B cell (primary cell): ENCODE data around the gene CBL. TPM values are rescaled to one million over a fixed set of nuclear protein-coding genes. Genes with fewer than 3 reads are reported as not detected.

ENCODE experiments used
- ATAC-seq: fragments of 200-7000 bp; cut with Tn5 transposase; one replicate; pipeline ENCODE4 v1.10.0; 2021; ENCODE audit warnings: low read depth, mild to moderate bottlenecking, moderate number of reproducible peaks, moderate library complexity
- CTCF ChIA-PET: fragments of 350-600 bp; sonication (Branson Sonifier 250); formaldehyde crosslinking; loops from one replicate; lab custom pipeline; 2021; ENCODE audit warnings: antibody characterized with exemption, inconsistent platforms; lab: Charles Lee
- POLR2A ChIA-PET: fragments of 350-600 bp; sonication (Branson Sonifier 250); formaldehyde crosslinking; loops from one replicate; lab custom pipeline; 2021; ENCODE audit warnings: antibody characterized with exemption; lab: Charles Lee
- DNase-seq: peaks from one replicate; pipeline ENCODE4 v3.0.0; 2013
- H2AFZ ChIP-seq: 2 replicates; pipeline ENCODE4 v1.6.1; 2012; ENCODE audit warnings: mild to moderate bottlenecking, low read depth, low read length; ENCODE audit not compliant: insufficient read depth, poor library complexity, severe bottlenecking
- H3K27ac ChIP-seq, 2 donors: 1 replicate in 1 of 2; 2 replicates in 1 of 2; pipeline ENCODE4 v1.5.1; 2012 to 2013; ENCODE audit warnings: low read length in 2 of 2, mild to moderate bottlenecking in 2 of 2, moderate library complexity in 1 of 2
- H3K27me3 ChIP-seq, 4 experiments: fragments of 200-600 bp in 1 of 4; sonication (generic) in 1 of 4; replicated peaks in 1 of 4; 1 replicate in 2 of 4; 2 replicates in 2 of 4; pipeline versions ENCODE4 v1.6.1 to v1.7.0; 2013 to 2016; ENCODE audit warnings: low read length in 3 of 4, mild to moderate bottlenecking in 2 of 4, mixed read lengths in 1 of 4, moderate library complexity in 1 of 4; ENCODE audit not compliant: insufficient read depth in 4 of 4, control insufficient read depth in 3 of 4; ENCODE audit errors: control extremely low read depth in 1 of 4
- H3K36me3 ChIP-seq, 2 experiments: replicated peaks in 1 of 2; 1 replicate in 1 of 2; 2 replicates in 1 of 2; pipeline versions ENCODE4 v1.6.1 to v1.7.1; 2013; ENCODE audit warnings: low read length in 1 of 2; ENCODE audit not compliant: insufficient read depth in 2 of 2, control insufficient read depth in 1 of 2; ENCODE audit errors: control extremely low read depth in 1 of 2, extremely low read depth in 1 of 2
- H3K4me1 ChIP-seq, 2 donors: fragments of 200-600 bp in 1 of 2; sonication (generic) in 1 of 2; 1 replicate in 1 of 2; 2 replicates in 1 of 2; pipeline versions ENCODE4 v1.5.1 to v1.6.1; 2013 to 2017; ENCODE audit warnings: low read length in 2 of 2; ENCODE audit not compliant: control insufficient read depth in 2 of 2, insufficient read depth in 2 of 2
- H3K4me2 ChIP-seq: replicated peaks from 2 replicates; pipeline ENCODE3; 2012; ENCODE audit warnings: mild to moderate bottlenecking, low read depth, low read length; ENCODE audit not compliant: poor library complexity, severe bottlenecking
- H3K4me3 ChIP-seq, 5 experiments: fragments of 200-600 bp in 1 of 5; sonication (generic) in 1 of 5; 1 replicate in 3 of 5; 2 replicates in 2 of 5; pipeline versions ENCODE4 v1.5.1 to v1.7.0; 2011 to 2016; ENCODE audit warnings: low read length in 4 of 5, mild to moderate bottlenecking in 4 of 5, low read depth in 2 of 5, control low read depth in 1 of 5, moderate library complexity in 1 of 5; ENCODE audit not compliant: insufficient read depth in 1 of 5; ENCODE audit errors: control extremely low read depth in 1 of 5, extremely low read depth in 1 of 5
- H3K79me2 ChIP-seq: fragments of 200-600 bp; sonication (generic); one replicate; pipeline ENCODE4 v1.6.0; 2016; ENCODE audit warnings: low read length; ENCODE audit not compliant: control insufficient read depth, insufficient read depth
- H3K9ac ChIP-seq: fragments of 200-600 bp; sonication (generic); 2 replicates; pipeline ENCODE4 v1.6.1; 2017; ENCODE audit warnings: mild to moderate bottlenecking, low read length, moderate library complexity
- H3K9me3 ChIP-seq, 3 donors: one replicate each; pipeline versions ENCODE4 v1.6.1 to v1.7.1; 2013; ENCODE audit warnings: low read length in 2 of 3; ENCODE audit not compliant: control insufficient read depth in 2 of 3, insufficient read depth in 1 of 3; ENCODE audit errors: control extremely low read depth in 1 of 3
- H4K20me1 ChIP-seq: 2 replicates; pipeline ENCODE4 v1.6.0; 2012; ENCODE audit warnings: mild to moderate bottlenecking, low read length; ENCODE audit not compliant: insufficient read depth, control insufficient read depth, poor library complexity, severe bottlenecking
- H3K27ac Mint-ChIP-seq: one replicate; pipeline ENCODE4 v1.8.0; 2021; ENCODE audit warnings: mixed read lengths
- H3K27me3 Mint-ChIP-seq: one replicate; pipeline ENCODE4 v1.8.0; 2021; ENCODE audit warnings: mixed read lengths
- H3K4me1 Mint-ChIP-seq: one replicate; pipeline ENCODE4 v1.8.0; 2021; ENCODE audit warnings: mixed read lengths
- H3K4me3 Mint-ChIP-seq: one replicate; pipeline ENCODE4 v1.8.0; 2021; ENCODE audit warnings: mixed read lengths
- H3K9me3 Mint-ChIP-seq: one replicate; pipeline ENCODE4 v1.8.0; 2022; ENCODE audit warnings: mixed read lengths; ENCODE audit not compliant: insufficient read depth
- CTCF ChIP-seq: fragments of 200-600 bp; IDR thresholded peaks from one replicate; pipeline ENCODE4 v1.8.0; 2022; ENCODE audit warnings: antibody characterized with exemption, mild to moderate bottlenecking
- EZH2 ChIP-seq: IDR thresholded peaks from 2 replicates; pipeline ENCODE4 v1.6.1; 2012; ENCODE audit warnings: borderline replicate concordance, low read depth, mild to moderate bottlenecking, moderate library complexity, low read length; ENCODE audit not compliant: insufficient read depth, poor library complexity, severe bottlenecking
- WGBS: methylation state at CpG from one replicate; pipeline ENCODE4 v1.1.5; 2013; ENCODE audit warnings: missing lambda C conversion rate; ENCODE audit not compliant: insufficient coverage; 5-methylcytosine and 5-hydroxymethylcytosine counted together
- intact Hi-C: fragments of 100-400 bp; cut with micrococcal nuclease; formaldehyde crosslinking; loops from one replicate; pipeline ENCODE4 v1.10.0; 2022
- polyA plus RNA-seq: library from polyadenylated mRNA; depleted of rRNA; stranded (reverse); fragments of >200 nt; gene quantifications from 2 replicates; pipeline ENCODE4 v1.2.3, GENCODE V29; 2012
- total RNA-seq, 2 donors: library from RNA; stranded (reverse); fragments of 120-200 nt in 1 of 2; gene quantifications; 1 replicate in 1 of 2; 2 replicates in 1 of 2; pipeline versions ENCODE4 v1.2.3 to v1.2.4, GENCODE V29; 2013 to 2022

CBL gene
- total and polyA plus RNA-seq, 2 donors (not counting 1 experiment from before 2014, with no cell fraction given) = 11.7 to 35.2 TPM

GRCh38 chr11:119350302-119350701 is 144.2 kb downstream of the CBL start:
- no peak overlapping the region for H3K9ac ChIP-seq
- POLR2A ChIA-PET = no interaction called here
- DNase-seq (no peak), ATAC-seq (no peak)
- peaks cover 59% of the 10 kb centered on the region for H3K27me3 Mint-ChIP-seq
- CTCF ChIA-PET = interaction anchor here (1.0 kb wide), 1 partner anchor 27 kb away, joined by 3 read pairs; no protein-coding TSS in a partner anchor
- no peaks in the 10 kb centered on the region for H3K9me3 Mint-ChIP-seq
- H4K20me1 ChIP-seq = no peaks in the 10 kb centered on the region
- H3K4me3 ChIP-seq = no peak overlapping the region
- no peak overlapping the region for H3K27ac Mint-ChIP-seq
- intact Hi-C loops = no loop called here
- no peaks in the 10 kb centered on the region for H3K4me1 Mint-ChIP-seq
- H3K27me3 ChIP-seq = peaks cover 0 to 36% (median 8%) of the 10 kb centered on the region in 4 experiments
- WGBS = 64% methylated on average over 5 of the region's 6 CpGs
- H3K79me2 ChIP-seq = no peaks in the 10 kb centered on the region
- H2AFZ ChIP-seq = no peak overlapping the region
- H3K4me3 Mint-ChIP-seq = no peak overlapping the region
- H3K9me3 ChIP-seq = no peaks in the 10 kb centered on the region
- no peak overlapping the region for H3K27ac ChIP-seq
- no peaks in the 10 kb centered on the region for H3K4me1 ChIP-seq
- no peaks in the 10 kb centered on the region for H3K36me3 ChIP-seq
- TF ChIP-seq CTCF (no peak), EZH2 (no peak)
- no peak overlapping the region for H3K4me2 ChIP-seq

- H3K27ac ChIP-seq = no peak overlapping the region
- no peak overlapping the region for H3K4me2 ChIP-seq
- POLR2A ChIA-PET = no interaction called here
- peaks cover 3 to 4% of the 10 kb centered on the region in 2 donors for H3K4me1 ChIP-seq
- peaks cover 3% of the 10 kb centered on the region for H3K4me1 Mint-ChIP-seq
- no peak overlapping the region for H3K4me3 ChIP-seq
- no peak for DNase-seq
- H3K9ac ChIP-seq = no peak overlapping the region
- no peaks in the 10 kb centered on the region for H3K9me3 Mint-ChIP-seq
- H3K9me3 ChIP-seq = no peaks in the 10 kb centered on the region
- H3K27ac Mint-ChIP-seq = no peak overlapping the region
- no peak for ATAC-seq
- peaks cover 63% of the 10 kb centered on the region for H3K27me3 Mint-ChIP-seq
- intact Hi-C loops = no loop called here
- H3K36me3 ChIP-seq = no peaks in the 10 kb centered on the region
- no peak overlapping the region for H3K4me3 Mint-ChIP-seq
- H3K79me2 ChIP-seq = no peaks in the 10 kb centered on the region
- CTCF ChIA-PET = no interaction called here
- peaks cover 0 to 45% (median 10%) of the 10 kb centered on the region in 4 experiments for H3K27me3 ChIP-seq
- TF ChIP-seq EZH2 (no peak), CTCF (no peak)
- H2AFZ ChIP-seq = no peak overlapping the region
- H4K20me1 ChIP-seq = no peaks in the 10 kb centered on the region
- no CpG with 5 or more reads among the region's 2 CpGs for WGBS
Observed at GRCh38 chr11:119351232-119351631, 145.1 kb downstream of the CBL start.
